SJCRH30 (cell line): ENCODE data around the gene C12orf57. TPM values are rescaled to one million over a fixed set of nuclear protein-coding genes. Genes with fewer than 3 reads are reported as not detected.

ENCODE experiments used
- DNase-seq, 2 experiments: peaks; one replicate each; pipeline ENCODE4 v3.0.0-alpha.2; 2015 to 2020
- H3K27ac ChIP-seq: fragments of 250-450 bp; sonication (Bioruptor Pico); 2 replicates; pipeline ENCODE4 v1.5.1; 2020; ENCODE audit warnings: mild to moderate bottlenecking, moderate library complexity
- H3K27me3 ChIP-seq: fragments of 250-450 bp; sonication (Bioruptor Pico); 2 replicates; pipeline ENCODE4 v1.5.1; 2020; ENCODE audit warnings: mild to moderate bottlenecking, moderate library complexity
- H3K36me3 ChIP-seq: fragments of 250-450 bp; sonication (Bioruptor Pico); 2 replicates; pipeline ENCODE4 v1.5.1; 2020; ENCODE audit warnings: mild to moderate bottlenecking, moderate library complexity
- H3K4me1 ChIP-seq: fragments of 250-450 bp; sonication (Bioruptor Pico); 2 replicates; pipeline ENCODE4 v1.5.1; 2020; ENCODE audit warnings: mild to moderate bottlenecking, moderate library complexity
- H3K4me3 ChIP-seq: fragments of 250-450 bp; sonication (Bioruptor Pico); 2 replicates; pipeline ENCODE4 v1.5.1; 2020; ENCODE audit warnings: mild to moderate bottlenecking, moderate library complexity
- H3K9me3 ChIP-seq: fragments of 250-450 bp; sonication (Bioruptor Pico); replicated peaks from 2 replicates; pipeline ENCODE4 v1.5.1; 2020; ENCODE audit warnings: mild to moderate bottlenecking, moderate library complexity
- total RNA-seq: library from RNA; depleted of rRNA; stranded (reverse); fragments of >200 nt; shearing (Covaris generic); gene quantifications from 2 replicates; pipeline ENCODE4 v1.2.3, GENCODE V29; 2014

C12orf57 gene
- total RNA-seq, 1 experiment from 2014 or later: 193 TPM

DNA sequence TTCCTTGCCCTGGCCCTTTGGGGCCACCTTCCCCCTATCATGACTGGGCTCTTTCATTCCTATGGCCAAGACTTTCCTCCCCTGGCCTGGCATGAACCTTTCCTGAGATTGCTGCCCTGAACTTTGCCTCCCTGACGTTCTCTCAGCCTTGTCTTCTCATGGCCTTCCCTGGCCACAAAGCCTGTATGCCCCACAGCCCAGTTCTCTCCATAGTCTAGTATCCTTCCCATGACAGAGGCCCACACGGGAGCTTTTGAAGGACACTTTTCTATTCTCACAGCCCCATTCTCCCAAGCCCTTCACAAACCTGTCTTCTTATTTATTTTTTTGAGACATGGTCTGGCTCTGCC is 4.7 kb upstream of the C12orf57 start:
- no peaks in the 10 kb centered on the region for H3K4me1 ChIP-seq
- H3K27me3 ChIP-seq: no peaks in the 10 kb centered on the region
- DNase-seq: no peak
- peaks cover 49% of the 10 kb centered on the region for H3K36me3 ChIP-seq
- H3K9me3 ChIP-seq: no peaks in the 10 kb centered on the region
- no peak overlapping the region for H3K4me3 ChIP-seq
- H3K27ac ChIP-seq: no peak overlapping the region

DNA sequence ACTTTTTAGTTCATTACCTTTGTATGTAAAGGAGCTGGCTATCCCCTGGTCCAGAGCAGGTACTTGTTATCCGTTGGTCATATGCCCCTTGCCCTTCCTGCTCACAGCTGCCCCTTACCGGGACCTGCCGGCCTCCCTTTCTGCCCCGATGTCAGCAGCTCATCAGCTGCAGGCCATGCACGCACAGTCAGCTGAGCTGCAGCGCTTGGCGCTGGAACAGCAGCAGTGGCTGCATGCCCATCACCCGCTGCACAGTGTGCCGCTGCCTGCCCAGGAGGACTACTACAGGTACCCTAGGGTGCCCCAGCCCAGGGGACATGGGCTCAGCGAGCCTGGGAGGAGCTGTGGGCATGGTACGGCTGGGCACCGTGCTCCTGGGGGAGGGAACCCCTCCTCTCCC is 2.6 kb upstream of the C12orf57 start:
- Histone ChIP-seq H3K27me3 (no peaks in the 10 kb centered on the region), H3K36me3 (peaks cover 31% of the 10 kb centered on the region), H3K4me1 (peaks cover 4% of the 10 kb centered on the region), H3K4me3 (no peak overlapping the region), H3K27ac (no peak overlapping the region), H3K9me3 (no peaks in the 10 kb centered on the region)
- DNase-seq: no peak

DNA sequence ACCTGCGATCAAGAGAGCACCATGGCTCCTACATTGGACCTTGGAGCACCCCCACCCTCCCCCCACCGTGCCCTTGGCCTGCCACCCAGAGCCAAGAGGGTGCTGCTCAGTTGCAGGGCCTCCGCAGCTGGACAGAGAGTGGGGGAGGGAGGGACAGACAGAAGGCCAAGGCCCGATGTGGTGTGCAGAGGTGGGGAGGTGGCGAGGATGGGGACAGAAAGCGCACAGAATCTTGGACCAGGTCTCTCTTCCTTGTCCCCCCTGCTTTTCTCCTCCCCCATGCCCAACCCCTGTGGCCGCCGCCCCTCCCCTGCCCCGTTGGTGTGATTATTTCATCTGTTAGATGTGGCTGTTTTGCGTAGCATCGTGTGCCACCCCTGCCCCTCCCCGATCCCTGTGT is 2.0 kb upstream of the C12orf57 start:
- Histone ChIP-seq H3K9me3 (no peaks in the 10 kb centered on the region), H3K36me3 (peaks cover 26% of the 10 kb centered on the region), H3K27ac (no peak overlapping the region), H3K4me3 (no peak overlapping the region), H3K27me3 (no peaks in the 10 kb centered on the region), H3K4me1 (peaks cover 4% of the 10 kb centered on the region)
- no peak for DNase-seq

DNA sequence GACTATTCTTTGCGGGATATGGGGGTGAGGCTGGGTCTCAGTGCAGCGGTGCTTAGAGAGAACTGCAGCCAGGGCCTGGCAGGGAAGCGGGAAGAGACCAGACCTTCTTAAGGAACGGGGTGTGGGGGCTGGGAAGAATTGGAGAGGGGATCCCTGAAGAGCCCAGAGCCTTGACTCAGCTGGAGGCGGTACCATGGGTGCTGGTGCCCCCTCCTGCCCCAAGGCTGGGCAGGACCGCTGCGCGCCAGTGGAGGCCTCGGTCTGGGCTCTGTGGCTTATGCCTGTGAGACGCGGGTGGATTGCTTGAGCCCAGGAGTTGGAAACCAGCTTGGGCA is 1.5 kb upstream of the C12orf57 start:
- H3K4me3 ChIP-seq: no peak overlapping the region
- H3K27me3 ChIP-seq: no peaks in the 10 kb centered on the region
- peaks cover 4% of the 10 kb centered on the region for H3K4me1 ChIP-seq
- no peak overlapping the region for H3K27ac ChIP-seq
- H3K36me3 ChIP-seq: peaks cover 21% of the 10 kb centered on the region
- no peaks in the 10 kb centered on the region for H3K9me3 ChIP-seq
- DNase-seq: no peak

DNA sequence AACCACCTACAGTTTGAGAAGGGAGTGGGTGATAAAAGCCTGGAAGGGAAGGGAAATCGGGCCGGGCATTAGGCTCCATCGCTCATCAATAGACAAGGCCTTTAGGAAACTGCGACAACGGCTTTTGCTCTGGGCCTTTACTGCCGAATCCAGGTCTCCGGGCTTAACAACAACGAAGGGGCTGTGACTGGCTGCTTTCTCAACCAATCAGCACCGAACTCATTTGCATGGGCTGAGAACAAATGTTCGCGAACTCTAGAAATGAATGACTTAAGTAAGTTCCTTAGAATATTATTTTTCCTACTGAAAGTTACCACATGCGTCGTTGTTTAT is 467 bp upstream of the C12orf57 start:
- Histone ChIP-seq H3K4me1 (peaks cover 4% of the 10 kb centered on the region), H3K36me3 (peaks cover 12% of the 10 kb centered on the region), H3K27ac (peak overlapping the region; percentile 98), H3K9me3 (no peaks in the 10 kb centered on the region), H3K4me3 (peak overlapping the region; percentile 67), H3K27me3 (no peaks in the 10 kb centered on the region)
- DNase-seq: peak; percentile 88 to 94

DNA sequence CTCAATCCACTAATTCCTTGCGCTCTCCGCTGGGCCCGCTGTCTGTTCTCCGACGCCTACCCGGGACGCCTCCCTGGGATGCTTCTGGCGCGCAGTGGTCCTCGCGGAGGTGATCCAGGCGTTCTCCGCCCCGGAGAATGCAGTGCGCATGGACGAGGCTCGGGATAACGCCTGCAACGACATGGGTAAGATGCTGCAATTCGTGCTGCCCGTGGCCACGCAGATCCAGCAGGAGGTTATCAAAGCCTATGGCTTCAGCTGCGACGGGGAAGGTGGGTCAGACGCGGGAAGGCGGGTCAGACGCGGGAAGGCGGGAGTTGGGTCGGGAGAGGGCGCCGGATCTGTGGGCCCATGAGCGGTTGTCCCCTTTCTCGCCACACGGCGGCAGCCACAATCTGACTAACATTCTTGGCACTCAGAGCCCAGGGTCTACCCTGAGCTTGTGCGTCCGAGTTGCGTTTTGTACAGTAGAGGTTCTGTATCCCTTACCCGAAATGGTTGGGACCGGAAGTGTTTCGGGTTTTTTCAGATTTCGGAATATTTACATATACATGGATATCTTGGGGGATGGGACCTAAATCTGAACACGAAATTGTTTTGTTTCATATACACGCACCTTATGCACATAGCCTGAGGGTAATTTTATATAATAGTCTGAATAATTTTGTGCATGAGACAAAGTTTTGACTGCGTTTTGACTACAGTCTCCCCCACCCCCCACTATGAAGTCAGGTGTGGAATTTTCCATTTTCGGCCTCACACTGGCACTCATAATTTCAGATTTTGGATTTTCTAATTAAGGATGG is 762 bp downstream of the C12orf57 start:
- peak overlapping the region; percentile 67 for H3K4me3 ChIP-seq

DNA sequence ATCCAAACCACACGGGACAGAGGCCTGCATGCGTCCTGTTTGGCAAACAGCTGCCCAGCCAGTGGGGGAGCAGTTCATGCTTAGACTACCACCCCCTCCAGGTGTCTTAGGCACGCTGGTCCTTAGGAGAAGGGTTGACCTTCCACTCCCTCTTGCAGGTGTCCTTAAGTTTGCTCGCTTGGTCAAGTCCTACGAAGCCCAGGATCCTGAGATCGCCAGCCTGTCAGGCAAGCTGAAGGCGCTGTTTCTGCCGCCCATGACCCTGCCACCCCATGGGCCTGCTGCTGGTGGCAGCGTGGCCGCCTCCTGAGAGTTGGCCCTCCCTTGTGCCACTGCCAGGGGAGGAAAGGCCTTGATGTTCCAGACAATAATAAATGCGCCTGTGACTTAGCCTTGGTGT is 1.8 kb downstream of the C12orf57 start:
- Histone ChIP-seq H3K27me3 (no peaks in the 10 kb centered on the region), H3K27ac (no peak overlapping the region), H3K4me3 (no peak overlapping the region), H3K4me1 (peaks cover 4% of the 10 kb centered on the region), H3K36me3 (no peaks in the 10 kb centered on the region), H3K9me3 (no peaks in the 10 kb centered on the region)
- no peak for DNase-seq

More for the DNA sequence above, 762 bp downstream of the C12orf57 start:
- H3K27ac ChIP-seq: peak overlapping the region; percentile 98
- H3K4me1 ChIP-seq: peaks cover 4% of the 10 kb centered on the region
- peak; percentile 92 to 96 for DNase-seq
- H3K27me3 ChIP-seq: no peaks in the 10 kb centered on the region
- H3K9me3 ChIP-seq: no peaks in the 10 kb centered on the region
- H3K36me3 ChIP-seq: peaks cover 3% of the 10 kb centered on the region; the same call in 1 of the 2 replicates

DNA sequence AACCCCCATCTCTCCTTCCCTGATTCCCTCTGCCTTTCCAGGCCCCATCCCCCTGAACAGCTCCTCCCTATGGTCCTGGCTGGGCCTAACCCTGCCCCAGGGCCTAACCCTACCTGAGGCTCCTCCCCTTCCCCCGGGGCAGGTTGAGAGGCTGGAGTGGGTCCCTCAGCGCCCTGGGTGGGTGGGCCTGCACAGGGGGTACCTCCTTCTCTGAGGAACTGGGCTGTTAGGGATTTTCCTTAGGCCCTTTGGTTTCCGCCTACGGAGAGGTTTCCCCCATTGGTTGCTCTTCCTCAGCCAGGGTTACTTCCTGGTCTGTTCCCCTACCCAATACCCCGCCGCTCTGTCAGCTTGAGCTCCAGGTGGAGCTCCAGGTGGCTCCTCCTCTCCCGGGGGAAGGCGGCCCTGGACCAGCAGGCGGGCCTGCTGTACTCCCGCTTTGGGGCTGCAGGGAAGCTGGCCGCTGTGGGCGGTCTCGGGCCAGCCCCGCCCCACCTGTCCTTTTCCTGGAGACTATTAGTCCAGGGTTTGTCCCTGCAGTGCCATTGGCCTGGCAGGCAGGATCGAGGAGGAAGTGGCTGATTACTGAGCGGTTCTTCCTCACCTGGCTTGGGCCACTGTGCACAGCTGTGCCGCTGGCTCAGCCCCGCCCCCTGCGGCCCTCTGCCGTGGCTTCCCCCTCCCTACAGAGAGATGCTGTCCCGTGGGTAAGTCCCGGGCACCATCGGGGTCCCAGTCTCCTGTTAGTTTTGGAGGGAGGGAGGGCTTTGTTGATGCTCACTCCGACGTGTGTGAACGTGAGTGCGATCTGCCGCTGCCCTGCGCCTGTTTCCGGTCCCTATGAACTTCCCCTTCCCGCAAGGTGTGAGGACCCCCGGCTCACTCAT is 2.5 kb downstream of the C12orf57 start:
- Histone ChIP-seq H3K36me3 (no peaks in the 10 kb centered on the region), H3K4me3 (no peak overlapping the region), H3K4me1 (peaks cover 4% of the 10 kb centered on the region), H3K27me3 (no peaks in the 10 kb centered on the region), H3K27ac (no peak overlapping the region), H3K9me3 (no peaks in the 10 kb centered on the region)
- DNase-seq: no peak

DNA sequence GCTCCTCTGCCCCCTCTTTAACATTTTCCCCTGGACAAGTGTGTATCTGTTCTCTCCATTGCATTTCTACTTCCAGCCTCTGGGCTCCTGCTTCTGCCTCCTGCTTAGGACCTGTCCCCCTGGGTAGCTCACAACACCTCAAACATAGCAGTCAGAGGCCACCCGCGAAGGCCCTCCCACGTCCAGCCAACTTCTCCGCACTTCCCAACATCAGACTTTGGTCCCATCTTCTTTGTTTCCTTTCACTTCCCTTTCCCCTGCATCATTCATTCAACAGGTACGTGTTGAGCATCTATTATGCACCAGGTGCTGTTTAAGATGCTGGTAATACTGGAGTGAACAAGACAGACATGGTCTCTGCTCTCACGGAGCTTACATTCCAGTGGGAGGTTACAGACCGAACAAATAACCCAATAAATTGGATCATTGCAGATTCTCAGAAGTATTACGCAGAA is 3.1 kb downstream of the C12orf57 start:
- DNase-seq: no peak
- Histone ChIP-seq H3K9me3 (no peaks in the 10 kb centered on the region), H3K4me1 (peaks cover 4% of the 10 kb centered on the region), H3K4me3 (no peak overlapping the region), H3K27me3 (no peaks in the 10 kb centered on the region), H3K27ac (no peak overlapping the region), H3K36me3 (no peaks in the 10 kb centered on the region)

DNA sequence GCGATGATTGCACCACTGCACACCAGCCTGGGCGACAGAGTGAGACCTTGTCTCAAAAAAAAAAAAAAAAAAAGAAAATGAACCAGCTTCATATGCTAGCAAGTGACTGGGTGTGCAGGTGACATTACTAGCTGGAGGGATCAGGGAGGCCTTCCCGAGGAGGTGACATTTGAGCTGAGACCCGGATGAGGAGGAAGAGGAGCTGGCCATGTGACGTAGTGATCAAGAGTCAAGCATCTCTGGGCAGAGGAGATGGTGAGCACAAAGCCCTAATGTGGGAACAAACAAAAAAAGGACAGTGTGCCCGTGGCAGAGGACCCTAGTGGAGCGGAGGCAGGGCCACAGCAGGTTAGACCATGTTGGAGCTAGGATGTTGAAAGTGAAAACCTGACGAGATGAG is 3.8 kb downstream of the C12orf57 start:
- Histone ChIP-seq H3K36me3 (no peaks in the 10 kb centered on the region), H3K27ac (no peak overlapping the region)
- no peak for DNase-seq

DNA sequence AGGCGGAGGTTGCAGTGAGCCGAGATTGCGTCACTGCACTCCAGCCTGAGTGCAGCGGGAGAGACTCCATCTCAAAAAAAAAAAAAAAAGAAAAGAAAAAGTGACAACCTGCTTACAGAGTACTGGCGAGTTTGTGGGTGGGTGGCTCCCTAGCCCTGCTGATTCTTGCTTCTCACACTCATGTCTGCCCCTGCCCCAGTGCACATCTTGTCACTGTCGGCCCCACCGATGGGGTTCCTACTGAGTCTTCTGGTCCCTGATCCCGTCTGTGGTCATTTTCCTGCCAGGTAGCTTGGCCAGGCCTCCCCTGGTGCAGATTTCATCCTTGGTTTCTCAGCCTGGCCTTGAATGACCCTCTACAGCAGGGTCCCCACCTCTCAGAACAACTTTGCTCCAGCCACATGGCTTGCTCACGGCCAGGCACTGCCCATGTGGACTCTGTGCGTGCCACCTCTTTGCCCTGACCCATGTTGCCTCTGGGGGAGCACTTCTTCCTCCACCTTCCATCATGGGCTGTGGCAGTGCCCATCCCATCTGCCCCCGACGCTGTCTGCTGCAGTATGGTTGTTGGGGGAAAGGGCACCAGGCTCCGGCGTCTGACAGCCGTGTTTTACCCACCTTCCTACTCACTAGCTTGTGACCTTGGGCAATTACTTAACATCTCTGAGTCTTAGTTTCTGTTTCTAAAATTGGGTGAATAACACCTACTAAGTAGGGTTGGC is 5.2 kb downstream of the C12orf57 start:
- H3K4me1 ChIP-seq: peaks cover 10% of the 10 kb centered on the region

More for the DNA sequence above, 3.8 kb downstream of the C12orf57 start:
- peaks cover 4% of the 10 kb centered on the region for H3K4me1 ChIP-seq
- H3K27me3 ChIP-seq: no peaks in the 10 kb centered on the region
- H3K9me3 ChIP-seq: no peaks in the 10 kb centered on the region
- H3K4me3 ChIP-seq: no peak overlapping the region

DNA sequence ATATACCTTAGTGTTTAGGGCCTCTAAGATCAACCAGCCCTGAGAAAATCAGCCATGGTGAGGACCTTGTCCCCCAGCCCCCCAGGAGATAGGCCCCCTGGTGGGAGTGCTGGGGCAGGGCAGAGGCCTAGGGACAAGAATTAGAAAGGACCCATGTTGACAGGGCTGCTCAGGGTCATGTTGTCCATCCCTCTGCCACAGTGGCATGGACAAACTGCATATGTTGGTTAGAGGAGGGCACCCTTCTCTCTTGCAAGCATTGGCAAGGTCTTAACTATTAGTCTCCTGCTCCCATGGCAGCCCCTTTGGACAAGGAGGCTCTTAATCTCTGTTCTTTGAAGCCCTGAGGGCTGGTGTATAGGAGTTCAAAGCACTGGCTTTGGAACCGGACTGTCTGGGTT is 6.6 kb downstream of the C12orf57 start:
- no peaks in the 10 kb centered on the region for H3K27me3 ChIP-seq
- no peaks in the 10 kb centered on the region for H3K36me3 ChIP-seq
- peaks cover 6% of the 10 kb centered on the region for H3K4me1 ChIP-seq
- H3K27ac ChIP-seq: no peak overlapping the region
- no peaks in the 10 kb centered on the region for H3K9me3 ChIP-seq
- no peak for DNase-seq
- H3K4me3 ChIP-seq: no peak overlapping the region

More for the DNA sequence above, 5.2 kb downstream of the C12orf57 start:
- no peaks in the 10 kb centered on the region for H3K27me3 ChIP-seq
- DNase-seq: no peak
- no peak overlapping the region for H3K4me3 ChIP-seq
- H3K9me3 ChIP-seq: no peaks in the 10 kb centered on the region
- no peaks in the 10 kb centered on the region for H3K36me3 ChIP-seq
- H3K27ac ChIP-seq: no peak overlapping the region

DNA sequence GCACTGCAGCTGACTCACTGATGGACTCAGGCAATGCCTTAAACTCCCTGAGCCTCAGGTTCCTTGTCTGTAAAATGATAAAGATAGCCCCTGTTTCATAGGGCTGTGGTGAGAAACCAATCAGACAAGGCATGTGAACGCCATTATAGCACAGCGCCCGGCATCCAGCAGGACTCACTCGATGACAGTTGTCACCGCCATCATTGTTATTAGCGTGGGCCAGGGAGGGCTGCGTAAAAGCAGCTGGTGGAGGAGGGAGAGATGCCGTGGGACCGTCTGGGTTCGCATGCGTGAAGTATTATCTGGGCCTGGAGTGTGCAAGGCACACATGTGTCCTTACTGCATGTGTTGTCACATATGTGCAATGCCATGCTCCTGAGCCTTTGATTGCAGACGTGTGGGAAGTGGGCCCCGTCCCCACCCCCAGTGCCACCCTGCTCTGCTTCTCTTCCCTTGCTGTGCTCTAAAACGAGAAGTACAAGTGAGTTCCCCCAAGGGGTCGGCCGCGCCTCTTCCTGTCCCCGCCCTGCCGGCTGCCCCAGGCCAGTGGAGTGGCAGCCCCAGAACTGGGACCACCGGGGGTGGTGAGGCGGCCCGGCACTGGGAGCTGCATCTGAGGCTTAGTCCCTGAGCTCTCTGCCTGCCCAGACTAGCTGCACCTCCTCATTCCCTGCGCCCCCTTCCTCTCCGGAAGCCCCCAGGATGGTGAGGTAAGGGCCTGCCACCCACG is 7.2 kb downstream of the C12orf57 start, which contains the start of gene PTPN6:
TSS of gene PTPN6 (plus strand) at position 546 of the 730 bp plus-strand sequence. CDS start at position 703, 157 bp downstream.
- no peaks in the 10 kb centered on the region for H3K27me3 ChIP-seq
- H3K9me3 ChIP-seq: no peaks in the 10 kb centered on the region
- no peak for DNase-seq
- no peaks in the 10 kb centered on the region for H3K36me3 ChIP-seq
- no peak within 1 kb of the TSS for H3K4me3 ChIP-seq
- peaks cover 6% of the 10 kb centered on the region for H3K4me1 ChIP-seq
- no peak within 1 kb of the TSS for H3K27ac ChIP-seq

DNA sequence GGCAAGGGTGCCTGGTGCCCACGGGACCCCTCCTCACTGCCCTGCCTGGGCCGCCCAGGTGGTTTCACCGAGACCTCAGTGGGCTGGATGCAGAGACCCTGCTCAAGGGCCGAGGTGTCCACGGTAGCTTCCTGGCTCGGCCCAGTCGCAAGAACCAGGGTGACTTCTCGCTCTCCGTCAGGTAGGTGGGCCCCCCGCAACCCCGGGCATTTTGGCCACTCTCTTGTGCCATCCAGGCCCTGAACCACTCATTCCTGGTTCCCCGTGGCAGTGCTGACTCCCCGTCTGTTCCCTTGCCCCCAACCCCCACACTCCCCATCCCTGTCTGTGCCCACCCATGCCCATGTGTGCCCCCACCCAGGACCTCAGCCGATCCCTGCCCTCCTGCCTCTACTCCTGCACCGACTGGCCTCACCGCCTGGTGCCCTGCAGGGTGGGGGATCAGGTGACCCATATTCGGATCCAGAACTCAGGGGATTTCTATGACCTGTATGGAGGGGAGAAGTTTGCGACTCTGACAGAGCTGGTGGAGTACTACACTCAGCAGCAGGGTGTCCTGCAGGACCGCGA is 7.8 kb downstream of the C12orf57 start:
- Histone ChIP-seq H3K36me3 (no peaks in the 10 kb centered on the region), H3K4me1 (peaks cover 6% of the 10 kb centered on the region), H3K27me3 (peaks cover under 1% of the 10 kb centered on the region; the same call in 1 of the 2 replicates), H3K9me3 (no peaks in the 10 kb centered on the region), H3K27ac (no peak overlapping the region), H3K4me3 (no peak overlapping the region)
- no peak for DNase-seq
